OCI-LY1 (cell line): ENCODE measurements around the gene CT55.
"Not testable (repeated sequence)": the region's sequence is repeated elsewhere in the genome, so short reads cannot be mapped to it uniquely, and the experiment has no call there.

ENCODE experiments used
- H2AFZ ChIP-seq: fragments of 200-600 bp; sonication (generic), shearing (Covaris generic); 2 replicates; pipeline ENCODE4 v1.6.0; 2014; ENCODE audit warnings: antibody characterized with exemption, mild to moderate bottlenecking, low read length
- H3F3A ChIP-seq: fragments of 200-600 bp; sonication (generic), shearing (Covaris generic); 2 replicates; pipeline ENCODE4 v1.6.0; 2014; ENCODE audit warnings: mild to moderate bottlenecking, antibody characterized with exemption, low read length, moderate library complexity; ENCODE audit not compliant: insufficient read depth
- H3K27ac ChIP-seq: fragments of 200-600 bp; sonication (generic); 2 replicates; pipeline ENCODE4 v1.5.1; 2014; ENCODE audit warnings: low read length, mixed run types, mild to moderate bottlenecking, low read depth; ENCODE audit not compliant: poor library complexity, severe bottlenecking
- H3K27me3 ChIP-seq: fragments of 200-600 bp; sonication (generic); 2 replicates; pipeline ENCODE4 v1.6.0; 2014; ENCODE audit warnings: antibody characterized with exemption, mild to moderate bottlenecking, low read length, moderate library complexity; ENCODE audit not compliant: insufficient read depth
- H3K36me3 ChIP-seq: fragments of 200-600 bp; sonication (generic); 2 replicates; pipeline ENCODE4 v1.6.1; 2014; ENCODE audit warnings: mild to moderate bottlenecking, antibody characterized with exemption, low read length, moderate library complexity, mixed read lengths; ENCODE audit not compliant: insufficient read depth
- H3K4me1 ChIP-seq: fragments of 200-600 bp; sonication (generic); 2 replicates; pipeline ENCODE4 v1.5.1; 2014; ENCODE audit warnings: mild to moderate bottlenecking, low read length, moderate library complexity; ENCODE audit not compliant: insufficient read depth, severe bottlenecking
- H3K4me2 ChIP-seq: fragments of 200-600 bp; sonication (generic), shearing (Covaris generic); 2 replicates; pipeline ENCODE4 v1.6.1; 2014; ENCODE audit warnings: low read length
- H3K4me3 ChIP-seq: fragments of 200-600 bp; sonication (generic); 2 replicates; pipeline ENCODE4 v1.5.1; 2014; ENCODE audit warnings: low read length, low read depth, mild to moderate bottlenecking, mixed read lengths; ENCODE audit not compliant: poor library complexity, severe bottlenecking
- H3K79me2 ChIP-seq: fragments of 200-600 bp; shearing (Covaris generic); 2 replicates; pipeline ENCODE4 v1.6.1; 2016; ENCODE audit warnings: mixed run types, low read length, mixed read lengths; ENCODE audit not compliant: insufficient read depth
- H3K9ac ChIP-seq: fragments of 200-600 bp; sonication (generic), shearing (Covaris generic); 2 replicates; pipeline ENCODE4 v1.6.1; 2014; ENCODE audit warnings: mild to moderate bottlenecking, low read length, mixed read lengths
- H3K9me2 ChIP-seq: fragments of 200-600 bp; sonication (generic), shearing (Covaris generic); 2 replicates; pipeline ENCODE4 v1.6.1; 2014; ENCODE audit warnings: low read depth, mild to moderate bottlenecking, low read length, mixed read lengths
- H3K9me3 ChIP-seq: fragments of 200-600 bp; shearing (Covaris generic); 2 replicates; pipeline ENCODE4 v1.6.1; 2014; ENCODE audit warnings: low read length, mixed read lengths
- H4K20me1 ChIP-seq: fragments of 200-600 bp; sonication (generic), shearing (Covaris generic); 2 replicates; pipeline ENCODE4 v1.6.0; 2016; ENCODE audit warnings: mild to moderate bottlenecking, low read length; ENCODE audit not compliant: insufficient read depth
- CTCF ChIP-seq: fragments of 200-600 bp; sonication (generic), shearing (Covaris generic); IDR thresholded peaks from 2 replicates; pipeline ENCODE4 v1.5.1; 2017; ENCODE audit warnings: mild to moderate bottlenecking, antibody characterized with exemption, low read length, moderate library complexity, mixed read lengths
- EZH2 ChIP-seq: fragments of 200-600 bp; sonication (generic), shearing (Covaris generic); IDR thresholded peaks from 2 replicates; pipeline ENCODE4 v1.8.0; 2017; ENCODE audit warnings: borderline replicate concordance, mixed run types, mild to moderate bottlenecking, antibody characterized with exemption, low read length, moderate library complexity, mixed read lengths

Gene CT55

GRCh38 chrX:135170468-135170867 lies 730 bp downstream of the CT55 start:
- no peaks in the 10 kb centered on the region for H3K4me1 ChIP-seq
- no peaks in the 10 kb centered on the region for H3K9me3 ChIP-seq
- H3K9me2 ChIP-seq: no peaks in the 10 kb centered on the region
- no peak overlapping the region for H3K4me3 ChIP-seq
- no peak overlapping the region for H2AFZ ChIP-seq
- H3K4me2 ChIP-seq: no peak overlapping the region
- no peak overlapping the region for H3K27ac ChIP-seq
- no peaks in the 10 kb centered on the region for H3K79me2 ChIP-seq
- no peaks in the 10 kb centered on the region for H4K20me1 ChIP-seq
- TF ChIP-seq EZH2 (no peak), CTCF (no peak)
- H3K9ac ChIP-seq: no peak overlapping the region
- no peaks in the 10 kb centered on the region for H3K27me3 ChIP-seq
- H3K36me3 ChIP-seq: no peaks in the 10 kb centered on the region
- no peaks in the 10 kb centered on the region for H3F3A ChIP-seq

GRCh38 chrX:135169534-135169933 lies 1.7 kb downstream of the CT55 start:
- not testable (repeated sequence) for H3K27me3 ChIP-seq, H3K9me3 ChIP-seq, H3K4me3 ChIP-seq, H3K9me2 ChIP-seq, H3K79me2 ChIP-seq, H2AFZ ChIP-seq, H3K27ac ChIP-seq, H3K36me3 ChIP-seq, H4K20me1 ChIP-seq, H3K9ac ChIP-seq, H3K4me1 ChIP-seq, H3K4me2 ChIP-seq, H3F3A ChIP-seq

DNA sequence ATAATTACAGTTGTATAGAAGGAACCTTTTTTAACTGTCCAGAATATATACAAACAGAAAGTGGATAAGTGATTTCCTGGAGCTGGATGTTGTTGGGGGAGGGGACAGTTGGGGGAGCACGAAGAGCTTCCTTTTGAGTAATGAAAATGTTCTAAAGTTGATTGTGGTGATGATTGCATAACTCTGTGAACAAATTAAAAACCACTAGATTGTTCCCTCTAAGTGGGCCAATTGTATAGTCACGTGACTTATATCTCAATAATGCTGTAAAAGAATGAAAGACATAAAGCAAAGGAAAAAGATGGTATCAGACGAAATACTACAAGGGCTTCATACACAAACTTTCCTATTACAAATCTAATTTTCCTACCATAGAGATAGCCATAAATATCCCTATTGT lies 2.7 kb downstream of the CT55 start:
- H3K4me2 ChIP-seq: no peak overlapping the region
- no peak overlapping the region for H2AFZ ChIP-seq
- no peaks in the 10 kb centered on the region for H3K27me3 ChIP-seq
- H3K36me3 ChIP-seq: no peaks in the 10 kb centered on the region
- H3K9me2 ChIP-seq: no peaks in the 10 kb centered on the region
- H3K79me2 ChIP-seq: no peaks in the 10 kb centered on the region
- no peak overlapping the region for H3K4me3 ChIP-seq
- no peaks in the 10 kb centered on the region for H4K20me1 ChIP-seq
- H3K9ac ChIP-seq: no peak overlapping the region
- H3K4me1 ChIP-seq: no peaks in the 10 kb centered on the region
- H3F3A ChIP-seq: no peaks in the 10 kb centered on the region
- TF ChIP-seq EZH2 (no peak), CTCF (no peak)
- H3K9me3 ChIP-seq: no peaks in the 10 kb centered on the region
- no peak overlapping the region for H3K27ac ChIP-seq

GRCh38 chrX:135154688-135155087 lies 16.5 kb downstream of the CT55 start:
- H3K9me3 ChIP-seq, H4K20me1 ChIP-seq, H3K4me3 ChIP-seq, H3K4me1 ChIP-seq, H2AFZ ChIP-seq, H3K27ac ChIP-seq, H3K4me2 ChIP-seq, H3K27me3 ChIP-seq, H3K9me2 ChIP-seq, H3F3A ChIP-seq, H3K79me2 ChIP-seq, H3K36me3 ChIP-seq, H3K9ac ChIP-seq: not testable (repeated sequence)

DNA sequence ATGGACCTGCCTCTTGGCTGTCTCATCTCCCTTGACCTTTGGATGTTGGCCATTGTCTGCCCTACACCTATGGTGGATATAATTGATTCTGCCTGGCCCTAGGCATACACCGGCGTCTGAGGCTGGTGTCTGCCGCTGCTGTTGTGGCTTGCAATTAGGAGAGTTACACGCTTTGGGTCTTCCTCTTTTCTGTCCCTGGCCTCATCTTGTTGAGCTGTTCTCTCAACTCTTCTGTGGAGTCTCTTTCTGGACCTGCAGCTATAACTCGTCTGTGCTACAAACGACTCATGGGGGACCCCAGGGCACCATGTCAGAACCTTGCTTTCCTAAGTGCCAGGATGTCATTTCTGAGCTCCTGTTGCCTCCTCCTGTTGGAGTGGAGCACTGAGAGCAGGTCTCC lies 45.1 kb downstream of the CT55 start:
- not testable (repeated sequence) for H3K9me3 ChIP-seq, H2AFZ ChIP-seq, H3K4me1 ChIP-seq, H3K36me3 ChIP-seq, H3K9ac ChIP-seq, H3K9me2 ChIP-seq, H3K27ac ChIP-seq, H3K4me2 ChIP-seq, H4K20me1 ChIP-seq, H3K79me2 ChIP-seq, H3K4me3 ChIP-seq, H3K27me3 ChIP-seq, H3F3A ChIP-seq

DNA sequence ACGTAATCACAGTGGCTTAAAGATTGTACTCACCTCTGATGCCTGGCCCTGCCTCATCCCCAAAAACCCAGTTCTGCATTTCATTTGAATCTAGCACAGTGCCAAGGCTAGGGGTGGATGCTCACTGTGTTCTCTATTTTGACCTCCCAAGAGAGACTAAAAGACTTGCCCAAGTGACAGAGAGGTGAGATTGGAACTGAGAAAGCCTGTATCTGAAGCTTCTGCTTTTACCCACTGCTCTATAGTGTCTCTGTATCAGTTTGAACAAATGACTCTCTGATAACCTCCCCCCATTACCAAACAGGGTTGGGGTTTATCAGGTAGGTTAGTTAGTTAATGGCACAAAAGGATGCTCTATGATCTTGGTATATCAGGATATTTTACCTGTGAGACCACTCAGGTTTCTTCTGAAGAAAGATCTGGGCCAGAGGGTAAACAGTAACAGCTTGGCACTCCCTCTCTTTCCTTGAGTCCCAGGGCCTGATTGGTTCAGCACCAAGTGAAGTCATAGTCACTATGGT lies 51.1 kb downstream of the CT55 start, which contains the start of gene ETDB:
Gene ETDB, minus strand, starts transcription at position 471 of the 521 bp plus-strand sequence. CDS start 1,265 bp downstream, outside the sequence.
- H4K20me1 ChIP-seq, H3K9ac ChIP-seq, H3K4me3 ChIP-seq, H3K36me3 ChIP-seq, H3K27me3 ChIP-seq, H3K79me2 ChIP-seq, H2AFZ ChIP-seq, H3K9me3 ChIP-seq, H3K4me1 ChIP-seq, H3F3A ChIP-seq, H3K27ac ChIP-seq, H3K4me2 ChIP-seq, H3K9me2 ChIP-seq: not testable (repeated sequence)
